ENCODE data around the gene ANKRD9.

DNA sequence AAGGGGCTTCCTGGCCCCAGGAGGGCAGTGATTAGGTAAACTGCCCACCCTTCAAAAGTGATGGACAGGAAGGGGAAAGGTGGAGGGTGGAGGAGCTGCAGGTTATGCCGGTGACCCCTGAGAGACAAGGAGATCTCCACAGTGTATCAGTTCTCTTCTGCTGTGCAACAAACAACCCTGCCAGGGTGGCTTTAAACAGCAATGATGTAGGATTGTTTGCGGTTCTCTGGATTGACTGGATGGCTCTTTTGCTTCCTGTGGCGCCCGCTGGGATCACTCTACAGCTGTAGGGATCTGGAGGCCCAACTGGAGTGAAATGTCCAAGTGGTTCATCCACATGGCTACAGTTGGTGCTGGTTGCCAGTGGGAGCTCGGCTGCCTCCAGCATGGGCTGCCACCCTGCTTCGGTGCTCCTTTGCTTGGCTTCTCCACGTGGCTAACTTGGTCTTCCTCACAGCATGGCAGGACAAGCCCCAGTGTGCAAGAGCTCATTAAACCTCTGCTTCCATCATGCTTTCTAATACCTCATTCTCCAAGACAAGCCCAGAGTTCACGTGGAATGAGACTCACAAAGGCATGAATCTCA, 8.6 kb upstream of the ANKRD9 start:
- TF ChIP-seq POLR2A (IDR thresholded peaks at IDR 0.05) (no peak), EP300 (IDR thresholded peaks at IDR 0.05) (no peak)

All from upper lobe of left lung (tissue), 4 donors.